ENCODE data around the gene CBX8. TPM values are rescaled to one million over a fixed set of nuclear protein-coding genes. Genes with fewer than 3 reads are reported as not detected.

Gene CBX8
- total RNA-seq, 2 donors from 2014 or later = 6.0 to 7.2 TPM

DNA sequence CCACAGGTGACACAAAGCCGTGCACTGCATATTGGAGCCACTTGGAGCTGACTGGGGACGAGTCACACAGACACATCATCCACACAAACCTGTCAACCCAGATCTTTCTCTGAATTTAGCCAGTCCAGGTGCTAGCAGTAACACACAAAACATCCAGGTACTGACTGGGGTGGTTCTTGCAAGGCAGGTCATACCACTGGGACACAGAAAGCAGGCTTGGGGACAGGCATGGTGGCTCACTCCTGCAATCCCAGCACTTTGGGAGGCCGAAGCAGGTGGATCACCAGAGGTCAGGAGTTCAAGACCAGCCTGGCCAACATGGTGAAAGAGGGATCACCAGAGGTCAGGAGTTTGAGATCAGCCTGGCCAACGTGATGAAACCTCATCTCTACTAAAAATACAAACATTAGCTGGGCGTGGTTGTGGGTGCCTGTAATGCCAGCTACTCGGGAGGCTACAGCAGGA is 51.2 kb downstream of the CBX8 start:
- peak overlapping the region; percentile 60 for H3K27ac Mint-ChIP-seq
- peaks cover 31% of the 10 kb centered on the region for H3K27me3 Mint-ChIP-seq (ENCODE audit: low read depth)
- H3K4me3 Mint-ChIP-seq = peak overlapping the region; percentile 61 to 62

DNA sequence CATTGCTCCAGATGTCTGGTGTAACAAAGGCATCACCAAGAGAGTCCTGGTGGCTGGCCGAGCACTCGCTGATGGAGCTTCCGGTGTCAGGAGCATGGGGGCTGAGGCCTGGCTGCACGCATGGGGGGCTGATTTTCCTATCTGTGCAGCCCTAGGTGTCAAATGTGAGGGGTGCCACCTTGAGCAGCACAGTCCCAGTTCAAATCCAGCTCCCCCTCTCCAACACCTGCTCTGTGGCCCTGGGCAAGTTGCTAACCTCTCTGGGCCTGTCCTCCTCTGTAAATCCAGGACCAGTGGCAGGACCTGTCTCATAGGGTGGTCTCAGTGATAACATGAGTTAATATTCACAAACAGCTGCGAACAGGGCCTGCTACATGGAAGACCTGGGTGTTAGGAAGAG is 53.3 kb downstream of the CBX8 start:
- no peak overlapping the region for H3K4me3 Mint-ChIP-seq
- no peaks in the 10 kb centered on the region for H3K9me3 Mint-ChIP-seq
- DNase-seq = no peak
- no peak overlapping the region for H3K27ac Mint-ChIP-seq
- ATAC-seq (replicated peaks in 1 of 2) = no peak
- peaks cover 15% of the 10 kb centered on the region for H3K4me1 Mint-ChIP-seq (ENCODE audit: low read depth)
- no peaks in the 10 kb centered on the region for H3K36me3 Mint-ChIP-seq (ENCODE audit: insufficient read depth in 2 of 2)
- peaks cover 41% of the 10 kb centered on the region for H3K27me3 Mint-ChIP-seq (ENCODE audit: low read depth)

More for the DNA sequence above, 51.2 kb downstream of the CBX8 start:
- Mint-ChIP-seq H3K36me3 (ENCODE audit: insufficient read depth in 2 of 2) (no peaks in the 10 kb centered on the region), H3K9me3 (no peaks in the 10 kb centered on the region), H3K4me1 (ENCODE audit: low read depth) (peaks cover 15% of the 10 kb centered on the region)
- DNase-seq (no peak), ATAC-seq (replicated peaks in 1 of 2) (peak in 1 of 2 donors; percentile 33)

DNA sequence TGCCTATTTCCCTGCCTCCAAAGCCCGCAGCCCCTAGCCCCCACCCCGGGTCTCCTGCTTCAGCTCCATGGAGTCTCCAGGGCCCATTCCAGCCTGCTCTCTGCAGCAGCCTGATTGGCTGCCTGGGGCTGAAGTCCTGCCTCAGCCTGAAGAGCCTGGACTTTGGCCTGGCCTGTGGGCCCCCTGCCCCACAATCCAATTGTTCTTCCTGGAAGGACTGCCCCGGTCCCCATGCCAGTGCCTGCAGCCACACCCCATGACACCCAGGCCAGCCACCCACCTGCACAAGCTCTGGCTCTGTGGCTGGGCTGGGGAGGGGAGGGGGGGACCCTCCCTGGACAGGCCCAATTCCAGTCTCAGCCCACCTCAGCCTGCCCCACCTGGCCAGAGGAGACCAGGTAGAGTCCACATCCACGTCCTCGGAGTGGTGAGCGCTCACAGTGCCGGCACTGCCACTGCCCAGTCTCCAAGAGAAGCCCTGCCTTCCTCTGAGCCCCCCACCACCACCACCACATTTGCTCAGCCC is 53.9 kb downstream of the CBX8 start:
- Mint-ChIP-seq H3K4me1 (ENCODE audit: low read depth) (peaks cover 15% of the 10 kb centered on the region), H3K27me3 (ENCODE audit: low read depth) (peaks cover 41% of the 10 kb centered on the region), H3K27ac (no peak overlapping the region), H3K9me3 (no peaks in the 10 kb centered on the region), H3K36me3 (ENCODE audit: insufficient read depth in 2 of 2) (no peaks in the 10 kb centered on the region), H3K4me3 (no peak overlapping the region)
- DNase-seq = no peak
- no peak for ATAC-seq (replicated peaks in 1 of 2)

DNA sequence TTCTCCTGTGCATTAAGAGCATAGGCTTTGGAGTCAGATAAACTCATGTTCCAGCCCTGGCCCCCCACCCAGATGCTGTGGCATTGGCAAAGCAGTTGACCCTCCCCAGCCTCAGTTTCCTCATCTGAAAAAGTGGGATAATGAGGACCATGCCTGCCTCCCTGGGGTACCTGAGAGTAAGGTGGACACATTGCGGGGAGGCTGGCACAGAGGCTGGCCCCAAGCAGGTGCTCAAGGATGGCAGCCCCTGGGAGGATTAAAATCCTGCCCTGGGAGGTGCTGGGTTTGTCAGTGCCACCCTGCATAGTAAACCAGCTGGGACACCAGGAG is 54.3 kb downstream of the CBX8 start:
- Mint-ChIP-seq H3K4me1 (ENCODE audit: low read depth) (peaks cover 15% of the 10 kb centered on the region), H3K36me3 (ENCODE audit: insufficient read depth in 2 of 2) (no peaks in the 10 kb centered on the region), H3K9me3 (no peaks in the 10 kb centered on the region), H3K27me3 (ENCODE audit: low read depth) (peaks cover 36% of the 10 kb centered on the region), H3K4me3 (no peak overlapping the region), H3K27ac (no peak overlapping the region)
- ATAC-seq (replicated peaks in 1 of 2) (no peak), DNase-seq (no peak)

Other genes starting within 250 kb of the CBX8 start
- under 1 TPM in 1 of 2 donors, not detected in 1; 0.26 TPM for gene RBFOX3, start 186.0 kb downstream of the CBX8 start, total RNA-seq
- not detected for gene ENPP7, start 66.1 kb downstream of the CBX8 start, total RNA-seq
- 1 to 10 TPM; 2.4 to 5.6 TPM for gene CBX2, start 18.9 kb downstream of the CBX8 start, total RNA-seq
- 10 to 100 TPM; 38.3 to 45.8 TPM for gene CBX4, start 42.4 kb upstream of the CBX8 start, total RNA-seq
- gene TBC1D16, start 238.8 kb upstream of the CBX8 start, total RNA-seq = 10 to 100 TPM; 15.8 to 32.8 TPM
- gene CCDC40, start 239.6 kb upstream of the CBX8 start, total RNA-seq = 1 to 10 TPM in 1 of 2 donors, under 1 TPM in 1; 0.53 to 1.3 TPM

Measured in activated T-cell treated with anti-CD3 and anti-CD28 coated beads, Interleukin-2, amount 50 U/mL, for 72 hours (primary cell).